ENCODE measurements around the gene SPDYE5.
"Not testable (repeated sequence)": the region's sequence is repeated elsewhere in the genome, so short reads cannot be mapped to it uniquely, and the experiment has no call there.

SPDYE5 gene

GRCh38 chr7:75492020-75492419, at the start of gene SPDYE5:
SPDYE5 (plus strand) TSS chr7:75492320; CDS start chr7:75494048, 1,728 bp downstream.
- not testable (repeated sequence) for DNase-seq

DNA sequence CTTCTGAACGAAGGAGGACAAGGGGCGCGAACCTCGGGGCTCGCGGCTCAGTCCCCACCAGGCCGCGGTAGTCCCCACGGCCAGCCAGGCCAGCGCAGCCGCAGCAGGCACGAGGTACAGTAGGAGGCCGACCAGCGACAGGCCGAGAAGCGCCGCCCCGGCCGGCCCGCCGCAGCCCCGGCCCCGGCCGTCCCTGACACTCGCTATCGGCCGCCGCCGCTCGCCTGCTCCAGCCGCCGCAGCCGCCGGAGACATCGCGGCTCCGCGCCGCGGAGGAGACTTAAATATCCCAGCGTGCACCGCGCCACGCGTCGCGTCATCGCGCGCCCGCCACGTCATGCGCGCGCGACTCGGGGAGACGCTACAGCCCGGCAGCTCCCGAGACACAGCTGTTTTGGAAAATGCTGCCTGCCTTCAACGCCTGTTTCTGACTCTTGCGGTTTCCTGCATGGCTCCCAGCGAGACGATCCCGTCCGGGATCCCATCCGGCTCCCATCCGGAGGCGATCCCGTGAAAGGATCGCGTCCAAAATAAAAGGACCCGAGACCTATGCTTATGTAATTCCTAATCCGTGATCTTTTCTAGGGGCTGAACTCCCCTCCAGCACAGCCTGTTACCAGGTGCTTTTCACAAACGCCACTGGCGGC, 49.5 kb upstream of the SPDYE5 start:
- peak; percentile 31 for DNase-seq

DNA sequence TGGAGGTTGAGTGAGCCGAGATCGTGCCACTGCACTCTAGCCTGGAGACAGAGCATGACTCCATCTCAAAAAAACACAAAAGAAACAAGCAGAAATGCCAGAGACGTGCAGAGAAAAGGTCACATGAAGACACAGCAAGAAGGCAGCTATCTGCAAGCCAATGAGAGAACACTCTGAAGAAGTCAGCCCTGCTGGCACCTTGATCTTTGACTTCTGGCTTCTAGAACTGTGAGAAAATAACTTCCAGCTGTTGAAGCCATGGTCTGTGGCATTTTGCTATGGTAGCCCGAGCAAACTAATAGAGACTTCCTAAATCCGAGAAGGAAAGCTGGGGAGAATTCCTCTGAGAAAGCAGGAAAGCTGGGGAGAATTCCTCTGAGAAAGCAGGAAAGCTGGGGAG, 42.2 kb upstream of the SPDYE5 start:
- DNase-seq, result not testable (repeated sequence)

GRCh38 chr7:75452494-75452955, 39.6 kb upstream of the SPDYE5 start:
- DNase-seq, result not testable (repeated sequence)

DNA sequence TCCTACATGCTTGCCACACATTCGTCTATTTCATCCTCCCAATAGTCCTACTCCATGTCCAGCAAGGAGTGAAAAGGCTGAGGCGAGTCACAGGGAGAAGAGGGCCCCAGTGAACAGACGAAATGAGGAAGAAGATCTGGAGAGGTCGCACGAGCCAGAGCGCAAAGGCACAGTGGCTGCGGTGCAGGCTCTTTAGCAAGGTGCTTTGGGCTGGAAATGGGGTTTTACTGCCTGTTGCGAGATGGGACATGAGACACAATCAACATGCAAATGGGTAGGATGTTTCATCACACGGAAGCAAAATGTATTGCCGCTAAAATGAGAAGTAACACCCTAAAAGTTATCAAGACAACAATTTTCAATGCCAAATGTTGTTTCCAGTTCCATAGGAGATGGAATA, 35.7 kb upstream of the SPDYE5 start:
- not testable (repeated sequence) for DNase-seq

- not testable (repeated sequence) for DNase-seq
These were observed 34.1 kb upstream of the SPDYE5 start for GRCh38 chr7:75458034-75458433.

GRCh38 chr7:75460541-75460940, 31.6 kb upstream of the SPDYE5 start:
- DNase-seq, result not testable (repeated sequence)

DNA sequence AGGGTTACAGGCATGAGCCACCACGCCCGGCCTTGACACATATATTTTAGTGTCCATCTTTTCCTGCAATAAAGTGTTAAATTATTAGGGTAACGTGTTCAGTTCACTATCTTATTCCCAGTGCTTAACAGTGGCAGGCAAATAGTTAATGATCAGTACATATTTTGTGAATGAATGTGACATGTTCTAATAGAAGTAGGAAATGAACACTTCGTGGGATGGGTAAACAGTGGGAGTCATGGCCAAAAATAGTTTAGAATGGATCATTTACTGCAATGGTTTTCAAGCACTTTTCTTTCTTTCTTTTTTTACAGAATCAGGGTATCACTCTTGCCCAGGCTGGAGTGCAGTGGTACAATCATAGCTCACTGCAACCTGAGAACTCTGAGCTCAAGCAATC, 22.0 kb upstream of the SPDYE5 start:
- DNase-seq, result not testable (repeated sequence)

- DNase-seq, result not testable (repeated sequence)
These were observed 14.7 kb upstream of the SPDYE5 start for GRCh38 chr7:75477457-75477856.

DNA sequence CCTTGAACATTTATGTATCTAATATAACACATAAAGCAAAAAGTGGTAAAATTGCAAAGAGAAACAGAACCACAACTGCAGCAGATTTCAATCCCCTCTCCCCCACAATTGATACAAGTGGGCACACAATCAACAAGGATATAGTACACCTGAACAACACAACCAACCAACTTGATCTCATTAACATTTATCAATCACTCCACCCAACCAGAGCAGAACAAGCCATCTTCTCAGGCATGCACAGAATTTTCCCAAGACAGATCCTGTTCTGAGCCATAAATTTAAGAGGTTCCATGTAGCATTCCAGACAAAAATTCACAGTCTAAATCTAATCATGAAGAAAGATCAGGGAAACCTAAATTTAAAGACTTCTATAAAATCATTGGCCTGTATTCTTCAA, 11.8 kb upstream of the SPDYE5 start:
- not testable (repeated sequence) for DNase-seq

DNA sequence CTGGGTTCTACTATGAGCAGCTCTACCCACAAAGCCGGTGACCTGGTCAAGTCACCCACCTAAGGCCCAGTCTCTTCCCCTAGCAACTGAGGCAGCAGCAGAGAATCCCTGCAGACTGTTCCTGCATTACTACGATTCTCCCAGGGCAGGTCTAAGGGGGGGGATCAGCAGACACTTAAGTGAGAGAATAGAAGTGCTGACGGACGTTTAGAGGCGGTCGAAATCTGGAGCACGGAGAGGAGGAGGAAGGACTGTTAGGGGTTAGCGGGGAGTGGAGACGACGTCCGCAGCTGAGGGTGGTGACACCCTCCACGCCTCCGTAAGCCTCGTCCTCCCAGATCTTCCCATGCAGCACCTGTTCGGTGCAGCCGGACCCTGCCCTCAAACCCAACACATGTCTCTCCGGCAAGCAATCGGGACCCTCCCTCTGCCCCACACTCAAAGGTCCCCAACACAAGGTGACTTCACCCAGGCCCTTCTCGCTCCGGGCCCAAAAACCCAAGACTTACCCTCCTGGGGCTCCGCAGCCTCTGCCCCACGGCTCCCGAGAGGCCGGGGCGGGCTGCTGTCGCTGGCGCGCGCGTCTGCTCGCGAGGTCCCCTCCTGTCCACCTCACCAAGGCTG, 6.7 kb upstream of the SPDYE5 start:
- DNase-seq, result not testable (repeated sequence)

DNA sequence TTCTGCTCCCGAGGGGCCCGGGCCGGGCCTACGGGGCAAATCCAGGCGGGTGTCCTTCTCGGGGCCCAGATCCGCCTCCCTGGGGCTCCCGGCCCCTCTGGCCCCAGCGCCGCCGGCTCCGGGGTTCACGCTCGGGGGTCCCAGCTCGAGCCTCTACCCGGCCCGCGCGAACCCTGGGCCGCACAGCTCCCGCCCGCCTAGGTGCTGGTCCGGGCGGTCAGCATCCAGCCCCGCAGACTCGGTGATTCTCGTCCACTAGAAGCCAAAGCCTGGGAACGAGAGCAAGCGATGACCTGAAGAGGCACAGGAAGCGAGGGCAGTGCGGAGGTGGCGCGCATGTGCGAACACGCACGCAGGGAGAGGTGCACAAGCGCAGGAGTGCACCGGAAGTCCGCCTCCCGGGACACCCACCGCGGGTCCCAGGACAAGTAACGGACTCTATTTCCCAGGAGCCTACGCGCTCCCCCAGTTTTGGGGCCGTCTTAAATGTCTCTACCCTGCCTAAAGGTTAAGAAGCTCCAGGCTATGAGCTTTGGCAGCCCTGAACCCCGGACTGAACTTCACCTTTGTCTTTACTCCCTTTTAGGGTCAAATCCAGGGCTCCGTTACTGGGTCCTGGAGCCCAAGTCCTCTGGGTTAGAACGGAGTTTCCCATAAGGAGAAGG, 6.0 kb upstream of the SPDYE5 start, which contains the start of gene POM121C:
POM121C (minus strand) TSS at position 321 of the 665 bp plus-strand sequence. CDS start 44,803 bp downstream, outside the sequence.
- DNase-seq, result peak; percentile 74

GRCh38 chr7:75509033-75509432, 16.9 kb downstream of the SPDYE5 start:
- not testable (repeated sequence) for DNase-seq

DNA sequence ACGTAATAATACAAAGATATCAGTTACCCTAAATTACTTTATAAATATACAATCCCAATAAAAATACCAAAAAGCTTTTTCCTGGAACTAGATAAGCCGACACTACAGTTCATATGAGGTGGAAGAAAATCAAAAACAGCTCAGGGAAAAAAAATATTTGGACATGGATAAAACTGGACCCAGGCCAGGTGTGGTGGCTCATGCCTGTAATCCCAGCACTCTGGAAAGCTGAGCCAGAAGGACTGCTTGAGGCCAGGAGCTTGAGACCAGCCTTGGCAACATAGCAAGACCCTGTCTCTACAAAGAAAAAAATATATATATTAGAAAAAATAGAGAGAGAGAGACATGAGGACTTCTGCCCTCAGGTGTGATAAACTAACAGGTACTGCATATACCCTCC, 26.7 kb downstream of the SPDYE5 start:
- DNase-seq, result not testable (repeated sequence)

DNA sequence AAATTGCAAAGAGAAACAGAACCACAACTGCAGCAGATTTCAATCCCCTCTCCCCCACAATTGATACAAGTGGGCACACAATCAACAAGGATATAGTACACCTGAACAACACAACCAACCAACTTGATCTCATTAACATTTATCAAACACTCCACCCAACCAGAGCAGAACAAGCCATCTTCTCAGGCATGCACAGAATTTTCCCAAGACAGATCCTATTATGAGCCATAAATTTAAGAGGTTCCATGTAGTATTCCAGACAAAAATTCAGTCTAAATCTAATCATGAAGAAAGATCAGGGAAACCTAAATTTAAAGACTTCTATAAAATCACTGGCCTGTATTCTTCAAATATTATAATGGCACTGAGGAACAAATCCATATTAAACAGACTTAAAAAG, 29.6 kb downstream of the SPDYE5 start:
- DNase-seq, result not testable (repeated sequence)

DNA sequence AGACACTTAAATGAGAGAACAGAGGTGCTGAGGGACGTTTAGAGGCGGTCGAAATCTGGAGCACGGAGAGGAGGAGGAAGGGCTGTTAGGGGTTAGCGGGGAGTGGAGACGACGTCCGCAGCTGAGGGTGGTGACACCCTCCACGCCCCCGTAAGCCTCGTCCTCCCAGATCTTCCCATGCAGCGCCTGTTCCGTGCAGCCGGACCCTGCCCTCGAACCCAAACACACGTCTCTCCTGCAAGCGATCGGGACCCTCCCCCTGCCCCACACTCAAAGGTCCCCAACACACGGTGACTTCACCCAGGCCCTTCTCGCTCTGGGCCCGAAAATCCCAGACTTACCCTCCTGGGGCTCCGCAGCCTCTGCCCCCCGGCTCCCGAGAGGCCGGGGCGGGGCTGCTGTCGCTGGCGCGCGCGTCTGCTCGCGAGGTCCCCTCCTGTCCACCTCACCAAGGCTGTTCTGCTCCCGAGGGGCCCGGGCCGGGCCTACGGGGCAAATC, 35.2 kb downstream of the SPDYE5 start:
- DNase-seq, result not testable (repeated sequence)

- DNase-seq, result no peak
These were observed 39.3 kb downstream of the SPDYE5 start for GRCh38 chr7:75531359-75531821.

DNA sequence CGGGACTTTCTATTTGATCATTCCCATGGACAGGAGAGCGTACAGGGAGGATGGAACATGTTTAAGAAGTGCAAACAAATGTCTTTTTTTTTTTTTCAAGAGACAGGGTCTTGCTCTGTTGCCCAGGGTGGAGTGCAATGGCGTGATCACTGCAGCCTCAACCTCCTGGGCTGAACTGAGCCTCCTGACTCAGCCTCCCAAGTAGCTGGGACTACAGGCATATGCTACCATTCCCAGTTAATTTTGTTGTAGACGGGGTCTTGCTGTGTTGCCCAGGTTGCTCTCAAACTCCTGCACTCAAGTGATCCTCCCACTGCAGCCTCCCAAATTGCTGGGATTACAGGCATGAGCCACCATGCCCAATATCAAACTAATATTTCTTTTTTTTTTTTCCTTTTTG, 40.5 kb downstream of the SPDYE5 start:
- no peak for DNase-seq

DNA sequence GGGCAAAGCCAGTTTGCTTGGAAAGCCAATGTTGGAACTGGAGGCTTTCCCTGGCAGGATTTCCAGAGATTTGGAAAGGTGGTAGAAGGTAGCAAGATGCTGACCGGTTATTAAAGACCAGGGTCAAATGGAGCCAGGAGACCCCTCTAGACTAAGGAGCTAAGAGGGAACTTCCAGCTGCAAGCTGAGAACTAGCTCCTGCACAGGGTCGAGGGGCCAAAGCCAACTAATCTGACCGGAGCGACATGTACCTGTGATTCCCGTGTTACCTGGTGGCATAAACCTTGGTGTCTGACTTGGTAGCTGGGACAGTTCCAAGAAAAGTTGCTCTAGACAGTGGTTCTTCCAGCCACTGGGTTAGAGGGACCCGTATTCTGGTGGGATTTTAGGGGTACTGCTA, 41.8 kb downstream of the SPDYE5 start:
- DNase-seq, result no peak

GRCh38 chr7:75534727-75535307, 42.7 kb downstream of the SPDYE5 start:
- no peak for DNase-seq

DNA sequence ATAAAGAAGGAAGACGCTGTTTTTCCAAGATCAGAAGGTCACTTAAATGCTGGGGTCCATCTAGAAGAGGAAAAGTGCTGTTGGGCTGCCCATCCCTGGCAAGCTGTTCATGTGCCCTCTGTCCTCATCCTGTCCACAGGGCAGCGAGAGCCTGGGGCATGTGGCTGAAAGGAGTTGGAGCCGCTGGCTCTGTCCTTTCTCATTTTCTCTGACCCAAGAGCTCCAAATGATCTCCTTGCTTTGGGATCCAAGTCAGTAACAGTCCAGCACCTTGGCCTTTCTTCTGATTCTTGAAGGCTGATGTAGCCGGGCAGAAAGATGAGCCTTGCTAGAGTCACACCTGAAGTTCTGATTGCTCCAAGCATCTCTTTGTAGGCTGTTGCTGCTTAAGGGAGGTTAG, 44.4 kb downstream of the SPDYE5 start:
- no peak for DNase-seq

DNA sequence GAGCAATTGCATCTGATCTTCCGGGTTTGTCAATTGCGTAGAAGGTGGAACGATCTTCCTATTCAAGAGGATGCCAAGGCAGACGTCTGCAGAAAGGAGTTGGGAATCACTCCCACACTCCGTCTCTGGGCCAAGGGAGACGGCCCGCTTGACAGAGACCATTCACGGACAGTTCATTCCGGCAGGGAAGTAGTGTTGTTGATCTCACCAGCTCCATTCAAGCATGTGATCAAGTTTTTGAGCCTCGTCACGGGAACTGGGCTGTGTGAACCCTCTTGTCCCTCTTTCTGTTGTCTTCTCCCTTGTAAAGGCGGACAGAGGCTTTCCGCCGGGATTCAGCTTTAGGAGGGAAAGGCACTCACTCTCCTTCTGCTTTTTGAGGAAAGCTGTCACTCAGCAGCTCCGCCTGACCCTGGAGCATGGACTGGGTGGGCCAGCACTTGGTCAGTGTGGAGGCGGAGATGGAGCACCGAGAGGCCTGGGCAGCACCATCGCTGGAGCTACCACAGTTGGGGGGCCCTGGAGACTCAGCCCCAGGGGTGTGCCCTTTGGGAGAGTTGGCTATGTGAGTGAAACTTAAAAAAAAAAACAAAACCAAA, 44.9 kb downstream of the SPDYE5 start:
- no peak for DNase-seq

DNA sequence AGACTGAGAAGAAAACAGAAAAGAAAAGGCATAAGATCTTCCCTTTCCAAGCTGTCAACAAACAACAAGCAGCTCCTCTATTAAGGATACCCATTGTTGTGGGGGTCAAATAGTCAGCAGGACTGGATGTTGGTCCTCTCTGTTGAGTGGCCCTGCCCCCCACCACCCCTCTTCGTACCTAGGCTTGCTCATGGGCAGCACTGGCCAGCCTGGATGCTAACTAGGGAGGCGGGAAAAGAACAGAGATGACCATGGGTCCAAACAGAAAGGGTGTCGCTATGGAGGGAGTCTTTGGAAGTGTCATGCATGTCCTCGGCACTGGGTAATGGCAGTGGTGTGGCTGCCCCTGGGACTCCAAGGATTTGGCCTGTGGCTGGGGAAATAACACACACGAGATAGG, 45.6 kb downstream of the SPDYE5 start:
- no peak for DNase-seq
